ENCODE measurements around the gene ELL.
"Not testable (repeated sequence)": the region's sequence is repeated elsewhere in the genome, so short reads cannot be mapped to it uniquely, and the experiment has no call there.

The ELL gene

DNA sequence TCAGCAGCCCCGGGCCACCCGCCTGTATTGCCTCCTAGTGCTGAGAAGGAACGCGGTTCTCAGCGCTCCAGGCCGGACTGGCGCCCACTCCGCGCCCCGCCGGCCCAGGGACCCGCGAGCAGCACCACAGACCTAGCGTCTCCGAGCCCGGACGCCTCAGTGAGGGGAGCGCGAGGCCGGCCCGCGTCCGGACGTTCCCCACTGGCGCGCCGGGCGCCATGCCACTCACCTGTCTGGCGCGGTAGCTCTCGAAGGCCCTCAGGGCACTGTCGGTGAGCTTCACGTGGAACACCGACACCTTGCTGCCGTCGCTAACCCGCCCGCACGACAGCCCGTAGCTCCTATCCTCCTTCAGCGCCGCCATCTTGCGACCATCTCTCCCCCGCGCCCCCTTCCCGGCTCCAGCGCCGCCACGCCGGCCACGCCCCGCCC, at the start of gene ELL:
ELL (minus strand) TSS at position 379 of the 432 bp plus-strand sequence; CDS start at position 364, 15 bp downstream.
- DNase-seq = no peak

DNA sequence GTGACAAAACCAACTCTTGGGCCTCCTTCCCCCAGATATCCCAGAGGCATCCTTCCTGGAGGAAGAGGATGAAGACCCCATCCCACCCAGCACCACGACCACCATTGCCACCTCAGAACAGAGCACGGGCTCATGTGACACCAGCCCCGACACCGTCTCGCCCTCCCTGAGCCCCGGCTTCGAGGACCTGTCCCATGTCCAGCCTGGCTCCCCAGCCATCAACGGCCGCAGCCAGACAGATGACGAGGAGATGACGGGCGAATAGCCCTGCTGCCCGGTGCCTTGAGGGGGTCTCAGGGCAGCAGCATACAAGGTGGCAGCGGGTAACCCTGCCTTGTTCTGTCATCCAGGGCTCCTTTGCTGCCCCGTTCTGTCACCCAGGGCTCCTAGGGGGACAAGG, 46.5 kb upstream of the ELL start:
- DNase-seq = no peak

DNA sequence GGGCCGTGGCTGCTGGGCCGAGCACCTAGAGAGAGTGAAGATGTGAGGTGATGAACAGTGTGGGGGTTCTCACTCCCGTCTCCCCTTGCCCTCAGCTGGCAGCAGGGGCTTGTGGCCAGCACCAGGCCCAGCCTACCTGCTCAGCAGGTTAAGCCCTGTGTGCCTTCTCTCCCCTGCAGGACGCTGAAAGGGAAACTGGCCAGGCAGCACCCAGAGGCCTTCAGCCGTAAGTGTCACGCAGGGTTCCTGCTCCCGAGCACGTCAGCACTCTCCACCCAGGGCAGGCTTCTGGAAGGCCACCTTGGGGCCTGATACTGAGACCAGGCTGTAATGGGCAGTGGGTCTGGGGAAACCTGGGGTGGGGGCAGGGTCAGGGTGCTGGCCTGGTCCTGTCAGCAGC, 45.1 kb upstream of the ELL start:
- DNase-seq = no peak

DNA sequence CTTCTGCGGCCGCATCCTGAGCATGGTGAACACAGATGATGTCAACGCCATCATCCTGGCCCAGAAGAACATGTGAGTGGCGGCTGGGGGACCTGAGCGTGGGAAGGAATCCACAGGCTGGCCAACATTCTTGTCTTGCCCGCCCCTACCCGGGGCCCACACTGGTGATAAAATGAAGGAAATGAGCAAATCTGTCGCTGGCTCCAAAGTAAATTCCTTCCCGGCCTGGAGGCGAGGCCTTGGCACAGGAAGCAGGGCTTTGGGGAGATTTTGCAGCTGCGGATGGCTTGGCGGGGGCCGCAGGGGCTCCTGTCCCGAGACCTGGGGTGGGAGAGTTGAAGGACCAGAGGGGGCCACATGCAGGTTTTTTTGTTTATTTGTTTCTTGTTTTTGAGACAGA, 40.2 kb upstream of the ELL start:
- no peak for DNase-seq

DNA sequence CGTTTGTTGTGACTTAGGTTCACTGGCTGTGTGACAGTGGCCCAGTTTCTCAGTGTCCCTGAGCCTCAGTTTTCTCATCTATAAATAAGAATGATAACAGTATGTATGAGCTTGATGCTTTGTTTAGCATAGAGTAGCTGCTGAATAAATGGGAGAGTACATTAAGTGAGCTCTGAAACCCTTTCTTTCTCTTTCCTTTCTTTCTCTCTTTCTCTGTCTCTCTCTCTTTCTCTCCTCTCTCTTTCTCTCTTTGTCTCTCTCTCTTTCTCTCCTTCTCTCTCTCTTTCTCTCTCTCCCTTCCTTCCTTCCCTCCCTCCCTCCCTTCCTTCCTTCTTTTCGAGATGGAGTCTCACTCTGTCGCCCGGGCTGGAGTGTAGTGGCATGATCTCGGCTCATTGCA, 37.8 kb upstream of the ELL start:
- DNase-seq = no peak

DNA sequence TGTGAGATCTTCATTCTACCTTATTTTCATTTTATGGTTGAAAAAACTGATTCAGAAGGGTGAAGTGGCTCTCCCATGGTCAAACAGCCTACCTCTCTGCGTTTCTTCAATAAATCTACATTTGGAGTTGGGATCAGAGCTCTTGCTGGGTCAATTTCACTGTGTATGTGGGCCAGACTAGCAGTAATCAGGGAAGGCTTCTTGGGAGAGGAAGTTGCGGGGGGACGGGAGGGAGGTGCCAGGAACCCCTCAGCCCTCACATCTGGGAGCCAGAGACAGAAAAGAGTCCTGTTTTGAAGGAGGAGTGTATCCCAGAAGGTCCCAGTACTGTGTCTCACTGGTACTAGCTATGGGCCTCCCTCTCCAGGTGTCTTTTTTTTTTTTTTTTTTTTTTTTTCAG, 36.7 kb upstream of the ELL start:
- no peak for DNase-seq

DNA sequence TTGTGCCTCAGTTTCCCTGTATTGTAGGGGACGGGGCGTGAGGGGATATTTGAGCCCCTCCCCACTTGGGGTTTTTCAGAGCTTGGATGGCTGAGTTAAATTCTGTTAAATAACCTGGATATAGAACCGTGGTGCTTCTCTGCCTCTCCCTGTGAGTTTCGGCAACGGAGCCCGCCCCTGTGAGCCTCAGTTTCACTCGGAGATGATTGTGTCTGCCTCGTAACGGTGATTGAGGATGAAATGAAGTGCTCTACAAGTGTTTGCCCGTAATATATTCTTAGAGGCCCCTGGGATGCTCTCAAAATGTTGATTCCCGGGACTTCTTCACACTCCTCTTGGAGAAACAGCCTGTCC, 36.3 kb upstream of the ELL start:
- DNase-seq = no peak

DNA sequence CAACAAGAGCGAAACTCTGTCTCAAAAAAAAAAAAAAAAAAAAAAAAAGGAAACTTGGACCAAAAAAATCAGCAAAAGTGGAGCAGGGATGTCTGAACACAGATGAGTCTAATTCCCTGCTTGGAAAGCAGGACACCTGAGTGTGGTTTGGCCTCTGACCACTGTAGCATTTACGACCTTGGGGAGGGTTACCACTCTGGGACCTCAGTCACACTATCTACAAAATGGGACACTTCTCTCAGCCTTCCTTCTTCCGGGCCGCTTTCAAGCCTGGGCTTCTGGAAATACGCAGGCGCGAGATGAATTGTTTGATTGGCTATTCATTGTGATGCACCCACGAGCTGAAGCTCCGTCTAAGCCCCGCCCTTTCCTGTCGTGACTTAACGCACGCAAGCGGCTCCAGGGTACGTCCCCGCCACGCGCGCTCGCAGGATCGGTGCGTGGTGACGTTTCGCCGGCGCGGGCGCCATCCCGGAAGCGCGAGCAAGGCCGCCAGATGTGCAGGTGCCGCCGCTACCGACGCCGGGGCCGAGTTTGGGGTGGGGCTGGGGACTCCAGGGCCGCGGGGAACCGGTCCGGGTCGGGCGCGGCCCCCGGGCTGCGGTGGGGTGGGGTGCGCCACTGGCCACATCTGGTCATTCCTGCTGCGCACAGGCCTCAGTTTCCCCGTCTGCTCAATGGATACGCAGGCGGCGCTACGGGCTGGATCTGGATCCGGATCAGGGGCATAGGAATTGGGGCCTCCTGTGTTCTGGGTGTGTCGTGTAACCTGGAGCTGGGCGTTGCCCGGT, 35.7 kb upstream of the ELL start, which contains the start of gene KXD1:
KXD1 (plus strand) TSS at position 460 of the 791 bp plus-strand sequence. CDS start 4,187 bp downstream, outside the sequence.
- DNase-seq = peak; percentile 94 to 98

DNA sequence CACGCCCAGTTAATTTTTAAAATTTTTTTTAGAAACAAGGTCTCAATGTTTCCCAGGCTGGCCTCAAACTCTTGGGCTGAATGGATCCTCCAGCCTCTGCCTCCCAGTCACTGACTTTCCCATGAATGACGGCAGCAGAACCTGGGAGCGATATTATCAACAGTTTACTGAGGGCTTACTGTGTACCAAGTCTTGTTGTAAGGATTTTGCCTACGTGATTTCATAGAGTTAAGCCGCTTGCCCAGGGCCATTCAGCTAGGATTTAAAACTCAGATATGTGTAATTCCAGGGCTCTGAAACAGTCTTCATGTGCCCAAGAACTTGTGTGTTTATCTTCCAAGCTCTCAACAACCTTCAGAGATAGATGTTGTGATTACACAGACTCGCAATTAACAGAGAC, 29.8 kb upstream of the ELL start:
- no peak for DNase-seq

DNA sequence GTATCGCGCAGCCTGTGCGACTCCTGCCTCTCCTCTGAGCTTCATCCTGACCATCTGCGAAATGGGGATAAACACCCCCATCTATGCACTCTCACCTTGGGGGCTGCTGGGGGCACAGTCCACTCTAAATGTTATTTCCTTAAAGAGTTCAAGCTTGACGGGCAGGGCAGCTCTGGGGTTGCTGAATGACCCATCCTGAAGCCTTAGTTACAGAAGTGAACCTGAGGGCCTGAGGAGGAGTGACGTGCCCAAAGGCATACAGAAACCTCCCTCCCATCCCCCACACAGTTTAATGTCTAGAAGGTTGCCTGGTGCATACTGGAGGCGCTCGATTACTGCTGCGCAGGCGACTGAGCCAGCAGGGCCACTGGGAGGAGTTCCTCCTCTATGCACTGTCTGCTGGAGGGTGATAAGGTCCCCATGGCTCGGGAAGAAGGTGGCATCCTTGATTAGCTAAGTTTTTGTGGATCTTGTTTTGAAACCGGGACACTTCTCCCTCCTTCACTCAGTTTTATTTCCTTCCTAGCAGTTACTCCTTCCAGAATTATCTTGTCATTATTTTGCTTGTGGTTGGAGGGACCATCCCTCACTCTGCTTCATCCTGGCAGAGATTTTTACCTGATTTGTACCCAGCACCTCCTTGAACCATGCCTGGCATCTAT, 22.1 kb upstream of the ELL start:
- DNase-seq = peak; percentile 17 to 34

DNA sequence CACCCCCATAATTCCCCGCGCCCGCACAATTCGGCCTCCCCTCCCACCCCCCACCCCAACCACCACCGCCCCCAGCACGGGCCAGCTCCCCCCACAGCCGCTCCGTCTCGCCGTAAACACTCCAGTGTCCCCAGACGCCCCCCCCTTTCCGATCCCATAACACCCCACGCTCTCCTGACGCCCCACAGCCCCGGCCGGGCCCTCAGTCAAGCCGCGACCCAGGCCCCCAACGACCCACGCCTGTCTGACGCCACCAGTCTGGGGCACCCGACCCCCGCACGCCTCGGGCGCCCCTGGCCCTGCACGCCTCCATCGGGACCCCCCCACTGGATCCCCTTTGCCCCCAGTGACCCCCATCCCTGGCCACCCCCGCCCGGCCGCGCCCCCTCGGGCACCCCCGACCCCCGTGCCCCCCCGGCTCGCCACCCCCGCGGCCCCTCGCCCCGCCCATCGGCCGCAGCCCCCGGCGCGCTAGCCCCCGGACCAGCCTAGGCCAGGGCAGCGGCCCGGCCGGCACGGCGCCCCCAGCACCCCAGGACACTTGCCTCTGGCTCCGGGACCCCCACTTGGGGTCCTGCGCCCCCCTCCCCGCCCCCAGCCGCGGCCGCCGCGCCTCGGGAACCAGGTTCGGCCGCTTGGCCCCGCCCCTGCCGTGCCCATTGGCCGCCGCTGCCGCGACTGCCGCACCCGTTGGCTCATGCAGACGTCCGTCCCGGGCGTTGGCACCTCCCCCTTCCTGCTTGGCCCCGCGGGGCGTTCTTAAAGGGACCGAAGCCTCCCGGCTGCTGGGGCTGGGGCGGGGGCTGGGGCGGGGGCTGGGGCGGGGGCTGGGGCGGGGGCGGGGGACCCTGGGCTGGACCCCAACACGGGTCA, 21.3 kb upstream of the ELL start, which contains the start of gene FKBP8:
FKBP8 (minus strand) TSS at position 633 of the 873 bp plus-strand sequence. CDS start 1,603 bp downstream, outside the sequence.
- DNase-seq = peak; percentile 29 to 72

DNA sequence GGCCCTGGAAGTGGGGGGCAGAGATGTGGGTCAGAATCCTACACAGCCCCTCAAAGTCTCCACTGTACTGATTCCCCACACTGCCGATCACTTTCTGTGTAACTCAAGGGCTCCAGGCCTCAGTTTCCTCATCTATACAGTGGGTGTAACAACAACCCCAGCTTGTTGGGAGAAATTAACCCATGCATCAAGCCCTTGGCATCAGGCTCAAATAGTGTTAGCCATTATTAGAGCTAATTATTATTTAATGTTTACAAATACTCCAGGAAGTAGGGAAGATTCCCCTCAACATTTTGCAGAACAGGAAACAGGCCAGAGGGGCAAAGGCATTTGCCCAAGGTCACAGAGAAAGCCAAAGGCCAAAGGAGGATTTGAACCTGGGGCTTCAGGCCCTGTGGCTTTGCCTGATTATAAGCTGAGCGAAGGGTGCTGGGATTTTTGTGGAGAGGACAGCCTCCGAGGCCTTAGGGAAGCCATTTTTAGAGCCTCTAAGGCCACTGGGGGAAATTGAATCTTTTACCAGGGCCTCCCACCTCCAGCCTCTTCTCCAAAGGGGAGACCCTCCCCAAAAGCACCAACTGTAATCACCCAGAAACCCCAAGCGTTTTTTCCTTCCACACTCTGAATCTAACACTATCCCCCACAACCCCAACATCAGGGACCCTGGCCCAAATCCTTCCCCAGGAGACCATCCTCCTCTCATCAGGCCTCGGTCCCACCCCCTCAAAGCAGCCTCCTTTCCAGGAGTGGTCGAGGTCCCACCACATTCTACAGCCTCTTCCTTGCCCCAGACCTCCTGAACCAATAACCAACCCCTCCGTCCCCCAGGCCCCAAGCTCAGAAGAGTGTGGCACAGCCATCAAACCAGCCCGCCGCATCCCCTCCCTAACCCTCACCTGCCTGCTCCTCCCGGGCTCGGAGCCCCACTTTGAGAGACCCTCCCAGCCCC, 20.4 kb upstream of the ELL start:
- no peak for DNase-seq

DNA sequence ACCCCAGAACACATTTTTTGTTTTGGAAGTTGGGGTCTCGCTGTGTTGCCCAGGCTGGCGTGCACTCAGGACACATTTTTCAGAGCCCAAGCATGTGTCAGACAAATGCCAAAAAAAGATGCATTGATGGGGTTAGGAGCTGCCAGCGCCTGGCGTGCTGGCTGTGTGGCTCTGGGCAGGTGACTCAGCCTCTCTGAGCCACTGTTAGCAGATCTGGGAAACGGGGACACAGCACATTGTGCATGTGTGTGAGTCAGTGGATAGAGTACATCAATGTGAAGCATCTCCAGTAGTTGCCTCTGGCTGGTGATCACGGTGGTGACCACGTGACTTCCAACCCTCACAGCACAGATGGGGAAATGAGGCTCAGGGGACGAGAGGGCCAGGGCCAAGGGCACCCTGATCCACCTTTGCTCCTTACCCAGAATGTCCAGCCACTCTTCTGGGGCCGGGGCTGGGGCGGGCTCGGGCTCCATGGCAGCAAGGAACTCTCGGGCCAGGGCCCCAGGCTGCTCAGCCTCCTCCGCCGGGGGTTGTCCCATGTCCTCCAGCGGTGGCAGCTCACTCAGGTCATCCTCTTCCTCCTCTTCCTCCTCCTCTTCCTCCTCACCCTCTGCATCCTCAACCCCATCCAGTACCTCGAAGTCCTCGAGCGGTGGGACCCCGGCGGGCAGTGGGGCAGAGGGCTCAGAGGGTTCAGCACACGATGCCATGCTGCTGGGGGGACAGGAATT, 19.6 kb upstream of the ELL start:
- no peak for DNase-seq

DNA sequence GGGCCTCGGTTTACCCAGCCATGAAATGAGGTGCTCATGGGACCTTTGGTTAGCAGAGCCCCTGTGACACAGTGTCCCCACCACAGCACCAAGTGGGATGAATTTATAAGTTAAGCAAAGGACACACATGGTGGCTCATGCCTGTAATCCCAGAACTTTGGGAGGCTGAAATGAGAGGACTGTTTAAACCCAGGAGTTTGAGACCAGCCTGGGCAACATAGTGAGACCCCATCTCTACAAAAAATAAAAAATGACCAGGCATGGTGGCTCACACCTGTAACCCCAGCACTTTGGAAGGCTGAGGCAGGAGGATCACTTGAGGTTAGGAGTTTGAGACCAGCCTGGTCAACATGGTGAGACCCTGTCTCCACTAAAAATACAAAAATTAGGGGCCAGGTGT, 18.3 kb upstream of the ELL start:
- DNase-seq = not testable (repeated sequence)

DNA sequence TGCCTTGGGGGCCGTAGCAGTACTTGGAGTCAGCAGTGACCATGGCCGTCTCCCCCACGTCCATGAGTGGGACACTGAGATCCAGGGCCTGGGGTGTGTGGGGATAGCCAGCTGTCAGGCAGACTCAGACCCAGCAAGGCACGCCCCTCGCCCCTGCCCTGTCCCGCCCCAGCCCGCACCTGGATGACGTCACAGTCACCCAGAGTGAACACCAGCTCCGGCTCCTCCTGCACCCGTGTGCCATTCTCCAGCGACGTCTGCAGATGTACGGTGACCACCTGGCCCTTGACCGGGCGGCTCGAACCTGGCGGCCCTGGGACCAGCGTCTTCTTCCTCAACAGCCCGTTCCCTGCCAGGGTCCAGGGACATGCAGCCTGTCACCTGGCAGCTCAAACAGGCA, 17.5 kb upstream of the ELL start:
- no peak for DNase-seq

DNA sequence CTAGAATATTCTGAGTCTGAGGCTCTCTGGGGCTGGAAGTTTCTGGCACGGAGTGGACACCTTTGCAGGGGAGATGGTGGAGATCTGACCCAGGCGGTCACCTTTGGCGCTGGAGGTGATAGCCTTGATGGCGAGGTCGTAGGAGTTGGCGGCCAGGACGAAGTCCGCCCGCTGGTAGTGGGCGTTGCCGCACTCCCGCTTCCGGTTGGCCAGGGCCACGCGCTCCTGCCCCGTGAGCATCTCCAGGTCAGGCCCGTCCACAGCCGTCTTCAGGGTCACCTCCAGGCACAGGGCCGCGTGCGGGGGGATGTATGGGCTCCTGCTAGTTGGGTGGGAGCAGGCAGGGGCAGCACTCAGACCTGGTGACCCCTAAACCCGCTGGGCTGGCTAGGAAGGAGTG, 16.2 kb upstream of the ELL start:
- no peak for DNase-seq

DNA sequence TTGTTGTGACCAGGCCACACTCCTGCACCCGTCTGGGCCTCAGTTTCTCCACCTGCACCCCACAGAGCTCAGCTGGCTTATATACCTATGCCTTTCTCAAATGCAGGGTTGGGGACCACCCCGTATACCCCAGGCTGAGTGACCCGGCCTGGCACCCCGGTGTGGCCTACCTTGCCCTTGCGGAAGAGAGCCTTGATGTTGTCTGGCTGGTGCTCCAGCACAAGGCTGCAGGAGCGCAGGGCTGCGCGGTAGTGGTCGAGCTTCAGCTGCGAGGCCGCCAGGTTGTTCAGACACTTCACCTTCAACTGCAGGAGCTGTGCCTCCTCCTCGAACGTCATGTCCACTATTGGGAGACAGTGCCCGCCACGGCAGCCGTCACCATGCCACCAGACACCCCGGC, 15.6 kb upstream of the ELL start:
- DNase-seq = no peak

DNA sequence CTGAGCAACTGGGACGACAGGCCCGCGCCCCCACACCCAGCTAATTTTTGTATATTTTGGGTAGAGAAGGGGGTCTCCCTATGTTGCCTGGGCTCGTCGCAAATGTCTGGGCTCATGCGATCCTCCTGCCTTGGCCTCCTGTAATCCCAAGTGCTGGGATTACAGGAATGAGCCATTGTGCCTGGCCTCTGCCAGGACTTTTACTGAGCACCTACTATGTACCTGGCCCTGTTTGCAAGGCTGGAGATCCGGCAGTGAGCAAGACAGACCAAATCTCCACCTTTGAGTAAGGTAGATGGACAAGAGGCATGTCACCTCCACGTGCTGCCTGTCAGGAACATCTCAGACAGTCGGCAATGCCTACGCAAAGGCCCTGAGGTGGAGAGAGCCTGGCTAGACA, 14.6 kb upstream of the ELL start:
- no peak for DNase-seq

DNA sequence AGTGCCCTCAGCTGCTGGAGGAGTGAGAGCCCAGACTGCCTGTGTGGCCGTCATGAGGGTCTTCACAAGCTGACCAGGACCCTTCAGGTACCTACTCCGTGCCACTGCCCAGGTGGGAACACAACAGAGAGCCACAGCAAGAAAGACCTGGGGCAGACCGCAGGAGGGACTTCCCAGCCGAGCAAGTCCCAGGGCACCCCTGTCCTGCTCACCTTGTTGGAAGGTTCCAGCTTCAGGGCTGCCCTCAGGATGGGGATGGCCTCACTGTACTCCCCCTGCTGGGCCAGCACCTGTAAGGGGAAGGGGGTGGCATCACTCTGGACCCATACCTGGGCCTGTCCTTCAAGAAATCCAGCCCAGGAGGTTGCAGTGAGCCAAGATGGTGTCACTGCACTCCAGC, 11.2 kb upstream of the ELL start:
- DNase-seq = no peak

DNA sequence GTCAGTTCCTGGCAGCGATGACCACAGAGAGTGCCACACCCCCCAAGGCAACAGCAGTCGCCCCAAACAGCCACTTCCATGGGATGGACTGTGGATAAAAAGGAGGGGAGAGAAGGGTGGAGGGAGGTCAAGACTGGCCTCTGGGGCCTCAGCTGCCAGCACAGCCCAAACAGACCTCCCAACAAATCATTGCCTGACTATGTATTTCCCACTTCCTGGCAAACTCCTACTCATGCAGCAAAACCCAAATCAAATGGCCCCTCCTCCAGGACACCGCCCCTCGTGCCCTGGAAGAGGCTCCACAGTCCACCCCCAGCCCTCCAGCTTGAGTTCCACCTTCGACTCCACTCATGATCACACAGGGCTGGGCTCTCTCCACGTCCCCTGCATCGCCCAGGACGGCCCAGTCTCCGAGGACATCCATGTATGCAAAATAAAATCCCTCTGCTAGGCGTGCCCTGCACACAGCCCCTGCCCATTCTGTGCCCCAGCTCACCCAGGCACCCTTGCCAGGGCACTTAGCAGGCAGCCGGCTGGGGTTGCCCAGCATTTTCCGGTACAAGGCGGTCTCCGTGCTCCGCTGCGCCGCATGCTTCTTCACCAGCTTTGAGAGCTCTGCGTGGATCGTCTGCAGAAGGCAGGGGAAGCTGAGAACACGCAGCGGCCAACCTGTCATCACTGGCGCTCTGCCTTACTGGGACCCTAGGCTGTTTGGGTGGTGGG, 10.5 kb upstream of the ELL start:
- no peak for DNase-seq

DNA sequence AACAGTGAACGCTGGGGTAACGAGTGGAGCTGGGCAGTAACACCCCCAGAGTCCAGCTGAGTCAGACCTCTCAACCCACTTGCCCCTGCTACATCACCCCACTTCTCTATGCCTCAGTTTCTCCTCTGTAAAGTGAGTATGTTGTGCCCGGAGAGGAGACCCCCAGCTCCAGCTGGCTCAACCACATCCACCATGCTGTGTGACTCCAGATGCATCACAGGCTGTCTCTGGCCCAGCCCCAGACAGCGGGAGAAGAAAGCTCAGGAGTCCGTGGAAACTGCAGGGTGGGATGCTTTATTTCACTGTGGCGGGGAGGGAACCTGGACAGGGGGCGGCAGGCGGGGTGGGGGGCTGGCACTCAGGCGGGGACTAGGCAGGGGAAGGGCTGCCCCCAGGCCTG, 9.6 kb upstream of the ELL start:
- no peak for DNase-seq
